K562 (cell line): ENCODE results near the gene SORCS1. TPM values are rescaled to one million over a fixed set of nuclear protein-coding genes. Genes with fewer than 3 reads are reported as not detected.

Experiments used
- ATAC-seq: fragments of 200-7000 bp; cut with Tn5 transposase; 3 replicates; pipeline ENCODE4 v1.9.1; 2020; ENCODE audit warnings: moderate library complexity
- BruUV-seq: library from RNA; stranded (reverse); fragments of 400-500 nt; replicated peaks from 2 replicates; lab custom pipeline; 2021; lab: Mats Ljungman, UMichigan
- CTCF ChIA-PET: fragments of 300-600 bp; formaldehyde crosslinking; extraction: SDS; loops from one replicate; lab custom pipeline; 2021; ENCODE audit warnings: low intra/inter-chr PET ratio; lab: Yijun Ruan, JAX
- POLR2A ChIA-PET: fragments of 300-600, 350-650 bp; sonication (Branson Sonifier 250); formaldehyde crosslinking; extraction: SDS; loops from one replicate; lab custom pipeline; 2021; ENCODE audit warnings: antibody characterized with exemption, inconsistent platforms; lab: Yijun Ruan, JAX
- DNase-seq, 4 experiments: peaks; one replicate each; pipeline versions ENCODE4 v3.0.0 to v3.0.0-alpha.2; 2011 to 2018; ENCODE audit warnings: low spot score in 3 of 4, mixed read lengths in 3 of 4; ENCODE audit errors: extremely low read depth in 1 of 4
- FAIRE-seq: peaks from 2 replicates; lab custom pipeline; 2011; peaks lifted over from hg19 to GRCh38; lab: Jason Lieb, UNC
- H2AFZ ChIP-seq: 2 replicates; pipeline ENCODE4 v1.6.0; 2011; ENCODE audit warnings: low read depth, low read length, control low read depth, inconsistent platforms
- H3K27ac ChIP-seq: fragments of 200-600 bp; 3 replicates; pipeline ENCODE4 v1.8.0; 2011; ENCODE audit warnings: low read depth, mild to moderate bottlenecking, control low read depth, inconsistent platforms, low read length, moderate library complexity, mixed read lengths; ENCODE audit errors: extremely low read depth
- H3K27me3 ChIP-seq, 2 experiments: fragments of 300-600 bp in 1 of 2; 2 replicates in 1 of 2; 3 replicates in 1 of 2; pipeline versions ENCODE4 v1.6.0 to v1.8.0; 2011; ENCODE audit warnings: inconsistent platforms in 2 of 2, low read length in 2 of 2, mild to moderate bottlenecking in 1 of 2, mixed read lengths in 1 of 2, moderate library complexity in 1 of 2; ENCODE audit not compliant: control insufficient read depth in 2 of 2, insufficient read depth in 2 of 2
- H3K36me3 ChIP-seq: fragments of 300-600 bp; 3 replicates; pipeline ENCODE4 v1.8.0; 2011; ENCODE audit warnings: mild to moderate bottlenecking, low read length, inconsistent platforms; ENCODE audit not compliant: control insufficient read depth, insufficient read depth
- H3K4me1 ChIP-seq, 2 experiments: fragments of 200-600 bp in 1 of 2; replicated peaks in 1 of 2; 2 replicates in 1 of 2; 3 replicates in 1 of 2; pipeline versions ENCODE4 v1.5.1 to v1.8.0; 2011; ENCODE audit warnings: inconsistent platforms in 2 of 2, low read length in 2 of 2, mild to moderate bottlenecking in 1 of 2, mixed read lengths in 1 of 2, moderate library complexity in 1 of 2; ENCODE audit not compliant: control insufficient read depth in 2 of 2, insufficient read depth in 2 of 2
- H3K4me2 ChIP-seq: 2 replicates; pipeline ENCODE4 v1.6.1; 2011; ENCODE audit warnings: low read length, control low read depth, inconsistent platforms, mixed read lengths; ENCODE audit not compliant: insufficient read depth
- H3K4me3 ChIP-seq: fragments of 200-600 bp; sonication (generic), shearing (Covaris generic); 2 replicates; pipeline ENCODE4 v1.5.1; 2016; ENCODE audit warnings: control low read depth, inconsistent platforms
- H3K79me2 ChIP-seq: fragments of 200-600 bp; 3 replicates; pipeline ENCODE4 v1.8.0; 2011; ENCODE audit warnings: low read length, inconsistent platforms; ENCODE audit not compliant: control insufficient read depth, insufficient read depth
- H3K9ac ChIP-seq, 2 experiments: 2 replicates each; pipeline versions ENCODE4 v1.6.0 to v1.6.1; 2011; ENCODE audit warnings: low read depth in 2 of 2, low read length in 2 of 2, control low read depth in 1 of 2, inconsistent platforms in 1 of 2, mild to moderate bottlenecking in 1 of 2, mixed read lengths in 1 of 2; ENCODE audit not compliant: insufficient read depth in 1 of 2
- H3K9me1 ChIP-seq: one replicate; pipeline ENCODE4 v1.6.0; 2011; ENCODE audit warnings: inconsistent platforms, mild to moderate bottlenecking, low read length, moderate library complexity; ENCODE audit not compliant: control insufficient read depth, insufficient read depth
- H3K9me3 ChIP-seq: replicated peaks from 2 replicates; pipeline ENCODE4 v1.5.1; 2011; ENCODE audit warnings: low read depth, low read length, inconsistent platforms; ENCODE audit not compliant: control insufficient read depth, insufficient read depth
- H4K20me1 ChIP-seq: replicated peaks from 2 replicates; pipeline ENCODE4 v1.6.1; 2011; ENCODE audit warnings: low read length, inconsistent platforms, mixed read lengths; ENCODE audit not compliant: control insufficient read depth, insufficient read depth
- ARID3A ChIP-seq: IDR thresholded peaks from 2 replicates; pipeline ENCODE4 v1.6.1; 2012; ENCODE audit warnings: low read depth, low read length, improper control_type of control experiment, borderline replicate concordance
- HMBOX1 ChIP-seq: sonication (generic); IDR thresholded peaks from 2 replicates; pipeline ENCODE4 v1.6.1; 2016
- HNRNPK ChIP-seq: fragments of 200-400 bp; formaldehyde crosslinking; IDR thresholded peaks from one replicate; pipeline ENCODE4 v1.6.1; 2018; ENCODE audit warnings: mild to moderate bottlenecking, low read depth, low read length; ENCODE audit not compliant: poor library complexity, severe bottlenecking
- MEF2D ChIP-seq: conservative IDR thresholded peaks from 2 replicates; pipeline ENCODE4 v1.6.1; 2016; ENCODE audit warnings: low read depth, missing genetic modification characterization, missing compliant biosample characterization
- MTA3 ChIP-seq: fragments of 450-650 bp; formaldehyde crosslinking; IDR thresholded peaks from 2 replicates; pipeline ENCODE4 v1.6.1; 2017; ENCODE audit warnings: mild to moderate bottlenecking, borderline replicate concordance
- RBM14 ChIP-seq: fragments of 200-400 bp; formaldehyde crosslinking; IDR thresholded peaks from 2 replicates; pipeline ENCODE4 v1.6.1; 2018; ENCODE audit warnings: low read depth, mild to moderate bottlenecking, low read length, moderate library complexity, borderline replicate concordance; ENCODE audit not compliant: insufficient read depth
- ZNF212 ChIP-seq: fragments of 450-650 bp; formaldehyde crosslinking; IDR thresholded peaks from 2 replicates; pipeline ENCODE4 v1.4.0; 2020; ENCODE audit warnings: mild to moderate bottlenecking
- ZNF23 ChIP-seq: fragments of 250-450 bp; sonication (Bioruptor Pico); IDR thresholded peaks from 2 replicates; pipeline ENCODE4 v1.4.0; 2020; ENCODE audit warnings: mild to moderate bottlenecking
- ZNF655 ChIP-seq: fragments of 250-450 bp; sonication (Bioruptor Pico); IDR thresholded peaks from 2 replicates; pipeline ENCODE4 v1.5.0; 2021
- ZNF830 ChIP-seq: fragments of 250-450 bp; sonication (Bioruptor Pico); IDR thresholded peaks from 2 replicates; pipeline ENCODE4 v1.5.0; 2021; ENCODE audit warnings: mild to moderate bottlenecking
- WGBS: fragments of 100-300 bp; shearing (Covaris generic); methylation state at CpG from one replicate; pipeline ENCODE4 v1.1.6; 2016; ENCODE audit warnings: low coverage, mixed read lengths; ENCODE audit not compliant: insufficient coverage; ENCODE audit errors: missing lambda C conversion rate; 5-methylcytosine and 5-hydroxymethylcytosine counted together
- in situ Hi-C: fragments of 300-500 bp; cut with MboI; formaldehyde crosslinking; loops from 4 replicates; pipeline ENCODE4 v1.15.0; 2018; ENCODE audit warnings: inconsistent platforms, mixed read lengths
- intact Hi-C: fragments of 100-400 bp; cut with micrococcal nuclease; formaldehyde crosslinking; loops from 2 replicates; pipeline ENCODE4 v1.14.2; 2022
- polyA plus RNA-seq, 8 experiments: library from polyadenylated mRNA; depleted of rRNA in 4 of 8; stranded (reverse) in 5 of 8; unstranded in 3 of 8; fragments of >200 nt; fragmentation: Nextera tagmentation in 2 of 8; fragmentation: Illumina TruSeq in 1 of 8; extraction: Ambion mirVana in 2 of 8; extraction: Trizol in 1 of 8; gene quantifications; 2 replicates each; pipeline versions ENCODE4 v1.2.1 to v1.2.3, GENCODE V29; 2011 to 2014; ENCODE audit warnings: inconsistent platforms in 1 of 8, missing spikeins in 1 of 8
- total RNA-seq, 7 experiments: library from RNA; depleted of rRNA in 6 of 7; stranded (reverse); fragments of >200 nt in 6 of 7; fragmentation: Illumina TruSeq in 2 of 7; extraction: Trizol in 2 of 7; gene quantifications; 2 replicates each; pipeline versions ENCODE4 v1.2.1 to v1.2.3, GENCODE V29; 2011 to 2021; ENCODE audit warnings: low replicate concordance in 1 of 7

The SORCS1 gene
- total and polyA plus RNA-seq, 9 of the 15 experiments (the other 6 are each of a cell fraction or from before 2014, with no cell fraction given), result 1.5 to 3.9 (median 2.7) TPM

- Histone ChIP-seq H3K79me2 (no peaks in the 10 kb centered on the region), H3K9me3 (no peaks in the 10 kb centered on the region), H3K27me3 (no peaks in the 10 kb centered on the region), H4K20me1 (no peaks in the 10 kb centered on the region), H3K27ac (no peak overlapping the region), H3K36me3 (no peaks in the 10 kb centered on the region), H3K4me2 (no peak overlapping the region), H3K9me1 (no peaks in the 10 kb centered on the region), H3K4me3 (no peak overlapping the region), H3K4me1 (peaks cover 0 to 11% of the 10 kb centered on the region in 2 experiments; a peak in 1 of 5 replicates), H3K9ac (no peak overlapping the region), H2AFZ (no peak overlapping the region)
- POLR2A ChIA-PET, result no interaction called here
- WGBS, result 20% methylated on average over 6 of the region's 7 CpGs
- BruUV-seq, result no TSS peak
- CTCF ChIA-PET, result no interaction called here
- intact Hi-C loops (no loop called here), in situ Hi-C loops (no loop called here)
- DNase-seq (no peak), FAIRE-seq (no peak), ATAC-seq (no peak)
- TF ChIP-seq MTA3, result no peak
- TF ChIP-seq MEF2D (tag), result no peak
- no peak for TF ChIP-seq ARID3A
- TF ChIP-seq RBM14, result no peak
- no peak for TF ChIP-seq ZNF830 (CRISPR knock-in tag)
- TF ChIP-seq ZNF212, result no peak
- no peak for TF ChIP-seq HNRNPK
- TF ChIP-seq ZNF655, result no peak
- TF ChIP-seq ZNF23 (CRISPR knock-in tag), result no peak
- TF ChIP-seq HMBOX1, result no peak
These were observed 264.4 kb downstream of the SORCS1 start for GRCh38 chr10:106900016-106900652.
